SKM-1 (cell line): ENCODE data around the gene CDCA4.

Experiments used
- DNase-seq: peaks from one replicate; lab custom pipeline; 2025; ENCODE audit not compliant: unreplicated experiment; lab: John Stamatoyannopoulos, UW

Gene CDCA4

DNA sequence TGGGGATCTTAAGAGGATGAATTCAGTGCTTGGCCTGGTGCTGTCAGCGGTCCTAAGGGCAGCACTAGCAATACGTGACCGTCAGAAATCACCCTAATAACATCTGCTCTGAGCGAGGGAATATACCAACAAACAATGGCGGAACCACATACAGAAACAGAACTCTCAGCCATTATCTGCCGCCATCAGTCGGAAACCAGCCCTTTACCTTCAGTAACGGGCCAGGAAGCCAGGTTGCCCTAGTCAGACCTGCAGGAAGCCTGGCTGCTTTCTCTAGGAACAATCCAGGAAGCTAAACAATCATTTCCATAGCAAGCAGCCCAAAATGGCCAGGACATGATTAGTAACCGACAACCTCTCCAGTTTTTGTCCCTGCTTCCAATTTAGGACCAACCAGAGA is 5.6 kb downstream of the CDCA4 start:
- DNase-seq = no peak

DNA sequence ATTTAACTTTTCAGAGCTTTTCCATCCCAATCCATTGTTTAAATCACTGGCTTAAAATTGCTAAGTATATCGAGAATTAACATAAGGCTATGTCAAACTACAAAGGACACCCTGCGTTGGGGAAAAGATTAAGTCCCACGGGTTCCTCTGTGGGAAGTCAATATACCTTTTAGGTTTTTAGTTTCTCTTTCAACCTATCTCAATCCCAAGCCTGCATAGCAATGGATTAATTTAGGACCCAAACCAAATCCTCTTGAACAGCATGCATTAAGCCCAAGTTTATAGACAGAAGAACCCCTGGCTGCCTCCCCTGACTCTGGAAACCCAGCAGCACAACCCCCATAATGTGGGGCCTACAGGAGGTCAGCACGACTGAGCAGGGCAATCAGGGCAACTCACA is 6.3 kb downstream of the CDCA4 start:
- no peak for DNase-seq

DNA sequence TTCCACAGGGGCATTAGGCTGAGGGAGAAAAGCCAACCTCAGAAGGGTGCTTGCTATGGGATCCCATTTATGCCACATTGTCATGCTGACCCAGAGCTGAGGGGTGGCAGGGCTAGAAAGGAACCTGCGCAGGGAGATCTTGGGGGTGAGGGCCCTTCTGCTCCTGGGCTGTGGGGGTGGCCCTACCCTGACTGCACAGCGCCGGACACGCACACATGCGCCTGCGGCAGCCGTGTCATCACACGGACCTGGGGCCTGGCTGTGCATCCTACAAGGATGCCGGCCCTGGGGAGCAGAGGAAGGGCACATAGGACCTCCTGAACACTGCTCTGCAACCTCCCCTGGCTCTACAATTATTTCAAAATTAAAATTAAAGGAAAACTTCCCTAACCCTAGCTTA is 6.9 kb downstream of the CDCA4 start:
- DNase-seq = no peak

DNA sequence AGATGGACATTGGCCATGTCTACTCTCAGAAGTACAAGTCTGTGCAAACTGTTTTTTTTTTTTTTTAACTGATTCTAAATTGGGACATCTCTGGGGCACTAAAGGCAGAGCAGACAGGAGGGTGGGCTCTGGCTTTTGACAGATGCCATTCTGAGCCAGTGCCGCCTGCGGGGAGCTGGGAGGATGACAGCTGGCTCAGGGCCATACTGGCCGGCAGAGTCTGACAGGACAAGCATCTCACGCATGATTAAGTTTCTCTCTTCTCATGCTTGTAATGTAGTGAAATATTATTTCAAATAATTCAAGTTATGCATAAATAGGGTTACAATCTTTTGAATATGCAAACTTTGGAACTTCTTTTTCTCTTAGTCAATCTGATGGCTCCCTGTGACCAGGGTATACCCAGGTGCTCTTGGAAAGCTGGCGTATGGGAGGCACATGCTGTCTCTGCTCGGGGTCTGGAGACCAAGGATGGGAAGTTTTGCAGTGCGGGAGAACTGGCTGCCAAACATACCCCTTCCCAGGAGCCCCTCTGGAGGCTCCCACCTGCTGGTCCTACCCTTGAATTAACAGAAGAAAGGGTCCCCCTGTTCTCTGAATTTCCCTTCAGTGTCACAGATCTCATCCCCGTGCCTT is 7.6 kb downstream of the CDCA4 start:
- no peak for DNase-seq

DNA sequence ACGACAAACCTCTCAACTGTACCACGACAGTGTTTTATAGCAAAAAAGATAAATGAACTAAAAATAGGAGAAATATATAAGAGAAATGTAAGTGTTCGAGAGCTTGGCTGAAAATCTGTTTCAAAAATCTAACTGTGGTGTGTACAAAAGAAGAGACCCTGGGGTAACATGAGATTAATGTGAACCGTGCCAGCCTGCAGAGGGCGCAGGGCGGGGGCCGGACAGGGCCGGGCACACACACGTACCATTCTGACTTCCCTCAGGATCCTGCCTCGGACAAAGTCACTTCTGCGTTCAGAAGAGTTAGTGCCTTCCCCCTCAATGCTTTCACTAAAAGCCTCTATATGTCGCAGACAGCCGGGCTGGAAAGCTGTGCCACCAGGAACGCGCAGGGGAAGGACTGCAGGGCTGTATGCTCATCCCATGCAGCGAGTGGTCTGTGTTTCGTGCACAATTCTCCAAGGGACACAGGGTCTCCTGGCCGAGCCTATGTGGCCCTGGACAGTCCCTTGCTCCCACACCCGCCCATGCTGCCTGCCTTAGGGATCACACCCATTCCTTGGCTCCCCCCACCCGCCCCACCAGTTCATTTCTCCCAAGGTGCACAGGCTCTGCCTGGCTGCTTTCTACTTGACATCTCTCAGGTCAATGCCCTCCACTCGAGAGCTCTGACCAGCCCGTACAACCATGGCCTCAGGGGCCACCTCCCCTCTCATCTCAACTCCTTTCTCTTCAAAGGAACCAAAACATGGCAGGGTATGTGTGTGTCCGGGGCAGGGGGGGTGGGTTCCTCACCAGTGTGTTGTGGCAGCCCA is 8.5 kb downstream of the CDCA4 start:
- no peak for DNase-seq

DNA sequence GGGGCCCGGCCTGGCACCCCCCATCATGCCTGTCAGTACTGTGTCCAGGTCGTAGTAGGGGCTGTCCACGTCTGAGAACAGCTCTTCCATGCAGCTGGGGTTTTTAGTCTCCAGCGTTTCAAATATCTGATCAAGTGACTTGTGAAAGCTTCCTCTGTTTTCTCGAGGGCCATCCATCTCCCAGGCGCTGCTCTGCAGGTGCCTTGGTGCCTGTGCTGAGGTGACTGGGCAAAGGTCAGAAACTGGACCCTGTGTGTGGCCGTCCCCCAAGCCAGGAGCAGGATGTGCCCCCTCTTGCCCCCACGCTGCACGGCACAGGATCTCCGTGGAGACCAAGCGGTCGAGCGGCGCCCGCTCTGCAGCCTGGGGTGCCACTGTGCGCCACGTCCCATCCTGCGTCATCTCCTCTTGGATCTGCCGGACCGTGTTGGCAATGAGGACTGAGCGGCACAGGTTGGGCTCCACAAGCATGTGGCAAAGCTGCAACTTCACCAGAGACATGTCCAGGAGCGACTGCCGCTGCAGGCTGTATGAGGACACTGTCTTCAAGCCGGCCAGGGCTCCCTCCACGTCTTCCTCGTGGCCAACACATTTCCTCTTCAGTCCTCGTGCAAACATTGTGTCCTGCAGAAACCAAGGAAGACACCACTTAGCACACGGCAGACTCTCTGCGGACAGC is 9.4 kb downstream of the CDCA4 start:
- DNase-seq = no peak

DNA sequence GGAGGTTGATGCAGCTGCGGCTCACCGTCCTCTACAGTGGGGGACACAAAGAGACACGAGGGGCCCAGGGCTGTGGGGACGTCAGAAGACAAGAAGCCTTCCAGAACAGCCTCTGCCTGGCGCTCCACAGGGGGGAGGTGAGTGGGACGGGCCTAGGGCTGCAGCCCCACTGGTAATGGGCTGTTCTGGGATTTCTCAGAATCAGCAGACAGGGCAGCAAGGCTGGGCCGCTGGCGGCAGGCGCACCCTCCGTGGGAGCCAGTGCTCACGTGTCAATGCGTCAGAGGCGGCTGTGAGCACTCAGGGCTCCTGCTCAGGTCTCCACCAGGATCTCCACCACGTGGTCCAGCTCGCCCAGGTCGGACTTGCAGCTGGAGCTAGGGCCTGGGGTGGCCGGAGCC is 10.0 kb downstream of the CDCA4 start:
- no peak for DNase-seq

DNA sequence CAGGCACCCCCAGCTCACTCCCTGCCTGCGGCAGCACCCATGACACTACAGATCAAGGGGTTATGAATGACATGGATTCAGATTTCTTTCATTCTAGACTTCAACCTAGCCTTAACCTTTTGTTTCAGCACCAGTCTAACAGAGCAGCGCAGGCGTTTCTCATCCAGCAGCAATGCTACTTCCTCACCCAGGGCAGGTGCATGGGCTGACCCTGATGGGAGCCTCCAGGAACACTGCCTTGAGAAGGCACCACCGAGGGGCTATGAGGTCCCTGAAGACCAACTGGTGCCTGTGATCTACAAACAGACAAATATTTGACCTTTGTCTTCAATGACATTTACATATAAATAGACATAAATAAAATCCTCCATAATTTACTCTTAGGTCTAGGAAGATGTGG is 10.8 kb downstream of the CDCA4 start:
- no peak for DNase-seq

DNA sequence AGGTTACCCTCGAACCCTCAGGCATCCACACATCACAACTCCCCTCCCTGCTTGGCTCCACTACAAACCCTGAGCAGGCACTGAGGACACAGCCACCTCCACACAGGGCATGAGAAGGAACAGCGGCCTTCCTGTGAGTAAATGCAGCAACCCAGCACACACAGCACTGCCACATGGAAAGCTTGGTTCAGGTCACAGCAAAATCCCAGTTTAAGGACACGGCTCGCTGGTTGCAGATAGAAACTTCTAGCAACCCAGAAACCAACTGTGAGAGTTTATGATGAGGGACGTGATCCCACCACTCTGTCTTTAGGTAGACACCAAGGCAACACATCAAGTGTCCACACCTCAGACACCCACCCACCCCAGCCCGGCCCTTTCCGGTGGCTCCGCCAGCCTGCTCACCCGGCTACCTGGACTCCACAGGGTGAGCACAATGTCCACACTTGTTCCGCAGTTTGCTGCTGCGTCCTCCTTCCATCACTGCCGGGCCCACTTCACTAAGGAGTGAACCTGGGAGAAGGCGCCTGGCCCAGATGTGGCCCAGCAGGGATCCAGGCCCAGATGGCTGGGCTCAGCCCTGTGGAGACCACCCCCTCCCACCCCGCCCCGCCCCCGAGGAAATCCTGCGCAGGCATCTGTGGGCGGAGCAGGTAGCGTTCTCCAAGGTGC is 13.2 kb downstream of the CDCA4 start:
- DNase-seq = no peak

DNA sequence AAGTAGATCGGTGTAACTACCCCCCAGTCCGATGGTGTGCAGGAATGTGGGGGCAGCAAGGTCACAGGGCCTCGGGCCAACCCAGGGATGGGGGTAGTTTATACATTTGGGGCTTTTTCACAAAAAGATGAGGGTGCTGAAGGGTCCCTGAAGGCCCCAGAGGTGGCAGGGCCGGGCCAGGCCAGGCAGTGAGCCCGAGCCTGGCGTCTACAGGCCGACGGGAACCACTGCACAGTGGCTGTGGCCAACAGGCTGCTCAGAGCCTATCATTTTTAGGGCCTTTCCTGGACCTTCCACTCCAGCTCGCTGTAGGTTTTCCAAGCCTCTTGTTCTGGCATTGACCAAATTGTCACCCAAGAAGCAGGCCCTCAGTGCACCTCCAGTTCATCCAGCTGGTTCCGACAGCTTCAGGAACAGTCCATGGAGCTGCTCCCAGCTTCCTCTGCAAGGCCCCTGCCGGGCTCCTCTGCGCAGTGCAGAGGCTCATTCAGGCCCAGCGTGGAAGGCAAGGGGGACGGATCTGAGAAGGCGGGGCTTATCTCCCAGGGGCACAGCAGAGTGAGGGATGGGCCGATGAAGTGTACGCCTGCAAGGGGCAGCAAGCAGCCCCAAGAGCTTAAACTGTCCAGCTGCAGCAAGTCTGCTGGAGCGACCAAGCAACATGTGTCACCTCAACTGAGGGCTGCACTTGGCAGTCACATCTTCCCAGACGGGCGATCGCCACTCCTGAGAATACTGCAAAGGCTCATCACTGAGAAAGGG is 13.9 kb downstream of the CDCA4 start:
- DNase-seq = no peak

DNA sequence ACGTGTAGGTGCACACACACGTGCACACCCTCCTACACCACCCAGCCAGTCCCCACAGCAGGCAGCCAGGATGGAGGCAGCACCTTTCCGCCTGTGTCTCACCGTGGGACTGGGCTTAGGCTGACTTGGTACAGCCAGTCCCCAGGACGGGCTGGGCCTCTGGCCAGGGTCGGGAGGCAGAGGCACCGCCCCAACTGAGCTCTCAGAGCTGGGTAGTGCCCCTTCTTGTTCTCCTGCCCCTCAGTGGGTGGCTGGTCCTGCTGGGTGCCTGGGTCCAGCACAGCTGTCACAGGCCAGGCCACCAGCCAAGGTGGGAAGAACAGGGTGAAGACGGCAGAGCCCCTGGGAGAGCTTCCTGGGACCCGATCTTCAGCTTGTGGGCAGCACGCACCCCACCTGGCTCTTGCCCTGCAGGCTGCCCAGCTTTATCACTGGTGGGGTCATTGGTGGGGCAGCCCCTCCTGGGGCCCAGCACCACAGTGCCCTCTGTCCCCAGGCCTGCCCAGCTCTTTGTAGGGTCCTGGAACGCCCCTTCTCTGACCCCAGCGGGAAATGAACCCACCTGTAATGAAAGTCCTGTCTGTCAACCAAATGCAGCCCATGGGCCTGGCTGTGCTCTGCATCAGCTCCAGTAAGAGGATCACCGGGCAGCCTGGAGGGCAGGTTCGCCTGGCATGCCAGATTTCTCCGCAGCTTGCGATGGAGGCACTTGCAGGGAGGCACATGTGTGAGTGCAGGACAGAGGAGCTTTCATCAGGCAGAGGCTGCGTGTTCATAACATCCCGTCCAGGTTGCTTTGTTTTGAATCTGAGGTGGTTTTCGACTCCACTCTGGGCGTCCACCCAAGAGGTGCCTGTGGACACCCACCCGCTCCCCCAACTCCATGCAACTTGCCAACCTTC is 14.7 kb downstream of the CDCA4 start:
- no peak for DNase-seq

DNA sequence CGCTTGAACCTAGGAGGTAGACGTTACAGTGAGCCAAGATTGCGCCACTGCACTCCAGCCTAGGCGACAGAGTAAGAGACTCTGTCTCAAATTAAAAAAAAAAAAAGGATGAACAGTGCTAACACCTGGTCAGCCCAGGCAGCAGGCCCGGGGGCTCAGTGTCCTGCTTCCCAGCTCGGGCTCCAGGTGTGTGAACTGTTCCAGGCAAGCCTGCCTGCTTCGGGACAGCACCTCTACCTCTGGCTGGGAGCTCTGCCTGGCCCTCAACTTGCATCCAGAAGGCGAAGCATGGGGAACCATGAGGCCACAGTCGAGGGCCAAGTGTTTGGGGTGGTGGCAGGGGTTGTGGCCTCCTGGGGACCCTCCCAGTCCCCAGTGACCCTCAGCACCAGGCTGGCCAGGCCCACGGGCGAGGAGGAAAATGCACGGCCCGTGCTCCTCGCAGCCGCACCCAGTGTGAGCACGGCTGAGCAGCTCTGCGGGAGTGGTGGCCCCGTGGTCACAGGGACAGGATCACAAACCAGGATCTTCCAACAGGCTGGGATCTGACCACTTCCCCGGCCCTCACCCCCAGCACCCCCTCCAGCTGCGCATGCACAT is 15.5 kb downstream of the CDCA4 start:
- DNase-seq = no peak

DNA sequence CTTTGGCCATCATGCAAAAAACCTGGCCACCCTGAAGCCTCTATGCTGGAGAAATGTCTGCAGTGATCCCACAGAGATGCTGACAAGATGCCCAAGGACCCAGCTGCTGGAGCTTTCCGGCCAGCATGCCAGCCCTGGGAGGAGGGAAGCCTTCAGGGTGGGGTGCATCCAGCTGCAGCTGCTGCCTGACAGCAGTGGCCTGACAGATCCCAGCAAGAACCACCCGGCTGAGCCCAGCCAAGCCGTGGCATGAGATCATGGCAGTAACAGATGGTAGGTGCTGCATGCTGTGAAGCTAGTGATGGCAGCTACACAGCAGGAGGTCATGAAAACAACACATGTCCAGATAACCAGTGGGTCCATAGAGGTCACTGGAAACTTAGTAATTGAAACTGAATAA is 21.5 kb downstream of the CDCA4 start:
- DNase-seq = no peak

DNA sequence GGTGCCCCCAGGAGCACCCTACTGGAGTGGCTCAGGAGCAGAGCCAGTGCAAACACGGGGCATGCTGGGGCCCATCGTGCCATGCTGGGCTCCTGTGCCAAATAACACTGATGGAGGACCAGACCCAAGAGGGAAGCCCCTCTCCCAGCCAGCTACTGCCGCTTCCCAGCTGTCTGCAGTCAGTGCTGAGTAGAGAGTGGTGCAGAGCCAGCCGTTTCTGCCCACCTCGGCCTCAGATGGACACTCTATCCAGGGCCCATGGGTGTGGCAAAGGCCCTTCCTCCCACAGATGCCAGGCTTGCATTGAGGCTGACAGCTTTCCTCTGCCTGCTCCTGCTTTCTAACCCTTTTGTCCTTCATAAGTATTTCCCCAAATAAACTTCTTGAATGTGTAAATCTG is 22.1 kb downstream of the CDCA4 start:
- no peak for DNase-seq

DNA sequence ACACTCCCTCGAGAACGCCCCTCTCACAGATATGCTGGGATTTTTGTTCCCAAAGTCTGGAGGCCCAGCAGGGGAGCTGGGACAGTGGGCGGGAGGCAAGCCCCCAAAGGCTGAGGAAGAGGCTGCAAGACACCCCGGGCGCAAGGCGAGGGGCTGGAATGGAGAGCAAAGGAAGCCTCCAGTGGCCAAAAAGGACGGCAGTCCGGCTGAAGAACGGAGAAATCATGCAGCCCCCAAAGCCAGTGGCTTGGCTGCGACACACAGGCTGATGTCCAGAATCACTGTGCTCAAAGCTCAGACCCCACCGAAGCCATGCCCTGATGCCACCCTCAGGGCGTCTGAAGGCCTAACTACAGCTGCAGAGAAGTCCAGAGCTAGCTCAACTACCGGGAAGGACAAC is 24.4 kb downstream of the CDCA4 start:
- DNase-seq = no peak

DNA sequence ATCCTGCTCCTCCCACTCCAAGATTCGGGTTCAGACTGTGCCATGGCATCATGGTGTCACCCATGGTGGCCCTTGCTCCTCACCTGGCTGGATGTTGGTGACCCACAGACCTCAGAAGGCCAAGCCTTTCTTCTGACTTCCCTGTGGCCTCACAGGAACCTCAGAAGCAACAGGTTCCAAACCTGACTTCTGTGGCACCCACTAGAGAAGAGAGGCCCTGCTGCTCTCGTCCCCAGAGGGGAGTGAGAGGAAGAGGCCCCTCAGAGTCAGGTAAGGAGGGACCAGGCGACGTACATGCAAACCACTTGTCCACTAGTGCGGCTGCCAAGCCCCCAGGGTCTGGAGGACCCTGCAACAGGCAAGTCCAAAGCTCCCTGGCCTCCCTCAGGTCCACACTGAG is 24.9 kb downstream of the CDCA4 start:
- DNase-seq = no peak

DNA sequence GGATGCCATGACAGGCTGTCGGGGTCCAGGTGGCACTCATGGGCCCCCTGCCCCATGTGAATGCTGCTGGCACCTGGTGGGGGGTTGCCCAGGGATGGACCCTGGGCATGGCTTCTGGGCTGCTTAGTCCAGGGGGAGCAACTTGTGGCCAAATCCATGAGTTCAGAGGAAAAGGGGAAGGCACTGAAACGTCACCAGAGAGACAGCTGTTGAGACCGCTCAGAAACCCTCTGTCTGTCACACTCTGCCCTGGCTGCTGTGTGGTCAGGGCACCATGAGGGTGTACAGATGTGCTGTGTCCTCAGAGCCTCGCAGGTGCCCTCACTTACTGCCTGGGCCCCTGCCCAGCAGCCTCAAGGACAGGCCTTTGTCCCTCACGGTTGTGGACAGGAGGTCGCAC is 25.9 kb downstream of the CDCA4 start:
- no peak for DNase-seq

DNA sequence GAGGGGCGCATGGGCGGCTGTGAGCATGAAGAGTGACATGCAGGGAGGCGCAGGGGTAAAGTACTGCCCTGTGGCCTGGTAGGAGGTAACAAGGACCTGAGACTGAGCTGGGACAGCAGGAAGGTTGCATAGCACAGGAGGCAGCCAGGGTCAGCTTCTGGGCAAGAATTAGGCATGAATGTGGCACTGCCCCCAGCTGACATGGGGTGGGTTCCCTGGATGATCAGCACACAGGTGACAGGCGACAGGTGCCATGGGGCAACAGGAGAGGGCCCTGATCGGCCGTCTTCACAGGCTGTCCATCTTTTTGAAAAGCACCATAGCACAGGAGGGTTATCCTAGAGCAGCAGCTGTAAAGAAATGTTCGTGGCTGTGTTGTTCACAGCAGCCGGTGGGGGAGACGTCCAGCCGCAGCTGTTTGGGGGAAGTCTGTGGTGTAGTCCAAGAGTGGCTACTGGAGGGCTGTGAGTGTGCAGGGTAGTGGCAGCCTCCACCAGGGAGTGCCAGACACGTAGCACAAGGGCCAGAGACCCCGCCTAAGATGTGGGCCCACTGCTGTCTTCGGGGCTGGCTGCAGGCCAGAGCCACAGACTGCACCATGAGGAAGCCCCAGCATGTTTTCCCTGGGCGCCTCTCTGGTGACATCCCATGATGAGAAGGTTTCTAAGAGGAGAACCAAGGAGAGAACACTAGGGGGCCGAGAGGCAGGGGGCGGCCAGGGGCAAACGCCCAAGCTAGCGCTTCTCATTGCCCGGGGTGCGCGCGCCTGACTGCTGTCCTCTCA is 26.9 kb downstream of the CDCA4 start:
- DNase-seq = no peak

DNA sequence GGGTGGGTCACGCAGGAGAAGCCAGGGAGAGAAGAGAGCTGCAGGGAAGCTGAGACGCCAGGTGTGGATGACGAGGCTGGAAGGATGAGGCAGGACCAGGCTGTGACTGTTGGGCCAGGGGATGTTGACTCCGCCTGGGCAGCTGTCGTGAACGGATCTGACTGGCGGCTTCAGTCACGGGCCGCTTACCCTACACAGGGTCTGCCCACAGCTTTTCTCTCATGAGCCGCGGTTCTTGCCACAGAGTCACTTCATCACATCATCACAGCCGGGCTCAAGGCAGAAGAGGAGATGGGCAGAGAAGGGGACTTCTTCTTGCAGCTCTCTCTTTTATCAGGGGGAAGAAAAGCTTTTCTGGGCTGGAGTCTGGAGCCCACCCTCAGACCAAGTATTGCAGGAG is 27.6 kb downstream of the CDCA4 start:
- DNase-seq = no peak
